Mucosa of descending colon (tissue), 3 donors: ENCODE measurements around the gene ITPKB. TPM values are rescaled to one million over a fixed set of nuclear protein-coding genes. Genes with fewer than 3 reads are reported as not detected.

Experiments
- ATAC-seq: fragments of 200-7000 bp; cut with Tn5 transposase; one replicate; pipeline ENCODE4 v1.9.1; 2020; ENCODE audit warnings: mild to moderate bottlenecking, moderate library complexity
- DNase-seq, 3 donors: peaks; one replicate each; pipeline ENCODE4 v3.0.0-alpha.2; 2020
- H3K36me3 ChIP-seq: fragments of 200-600 bp; one replicate; pipeline ENCODE4 v1.8.0; 2021; ENCODE audit warnings: low read depth, mild to moderate bottlenecking
- H3K4me1 ChIP-seq: fragments of 200-600 bp; one replicate; pipeline ENCODE4 v1.8.0; 2021; ENCODE audit warnings: low read depth, mild to moderate bottlenecking
- H3K4me3 ChIP-seq: fragments of 200-600 bp; one replicate; pipeline ENCODE4 v1.8.0; 2021; ENCODE audit warnings: mild to moderate bottlenecking
- H3K9me3 ChIP-seq: fragments of 200-600 bp; one replicate; pipeline ENCODE4 v1.8.0; 2021; ENCODE audit warnings: mild to moderate bottlenecking
- CTCF ChIP-seq: fragments of 200-600 bp; IDR thresholded peaks from one replicate; pipeline ENCODE4 v1.8.0; 2022; ENCODE audit warnings: antibody characterized with exemption, mild to moderate bottlenecking
- intact Hi-C, 2 donors: fragments of 100-400 bp; cut with DNase I in 1 of 2; cut with micrococcal nuclease in 1 of 2; formaldehyde crosslinking; loops; one replicate each; pipeline versions ENCODE4 v1.11.0 to v1.11.1; 2022; cut with DNase I, micrococcal nuclease
- total RNA-seq, 3 donors: library from RNA; stranded (reverse); fragmentation: NEBNext Ultra II Directional in 2 of 3; extraction: Animal tissue kit (Norgen Biotek cat#: 25700) in 2 of 3; gene quantifications; one replicate each; pipeline versions ENCODE4 v1.2.1 to v1.2.4, GENCODE V29; 2021 to 2023
- donor health status: DM: no; HTN: no; CAD: no; lungs with moderate emphysema.
- donor health status: DM: no; HTN: no; CAD: no.
- donor health status: DM: no; HTN: yes; CAD: no.

The ITPKB gene
- total RNA-seq, 3 donors from 2014 or later = 9.5 to 90.3 (median 11.7) TPM

DNA sequence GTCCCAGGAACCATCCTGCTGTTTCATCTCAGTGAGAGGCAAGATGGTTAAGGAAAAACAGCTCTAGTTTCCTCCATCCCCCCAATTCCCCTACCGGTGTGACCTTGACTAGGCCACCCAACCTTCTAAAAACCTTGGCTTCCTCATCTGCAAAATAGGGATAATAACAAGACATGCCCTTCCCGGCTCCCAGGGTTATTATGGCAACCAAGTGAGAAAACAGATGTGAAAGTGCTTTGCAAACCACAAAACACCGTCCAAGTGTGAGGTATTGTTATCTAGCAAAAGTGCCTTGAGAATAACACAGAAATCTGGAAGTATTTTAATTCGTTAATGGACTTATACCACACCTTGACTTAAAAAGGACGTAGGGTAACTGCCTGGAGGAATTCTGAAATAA lies 62.7 kb downstream of the ITPKB start:
- Histone ChIP-seq H3K36me3 (no peaks in the 10 kb centered on the region), H3K9me3 (no peaks in the 10 kb centered on the region), H3K4me3 (no peak overlapping the region), H3K4me1 (peaks cover 30% of the 10 kb centered on the region)
- TF ChIP-seq CTCF = no peak
- ATAC-seq = no peak
- intact Hi-C loops = no loop called here
- DNase-seq = no peak

DNA sequence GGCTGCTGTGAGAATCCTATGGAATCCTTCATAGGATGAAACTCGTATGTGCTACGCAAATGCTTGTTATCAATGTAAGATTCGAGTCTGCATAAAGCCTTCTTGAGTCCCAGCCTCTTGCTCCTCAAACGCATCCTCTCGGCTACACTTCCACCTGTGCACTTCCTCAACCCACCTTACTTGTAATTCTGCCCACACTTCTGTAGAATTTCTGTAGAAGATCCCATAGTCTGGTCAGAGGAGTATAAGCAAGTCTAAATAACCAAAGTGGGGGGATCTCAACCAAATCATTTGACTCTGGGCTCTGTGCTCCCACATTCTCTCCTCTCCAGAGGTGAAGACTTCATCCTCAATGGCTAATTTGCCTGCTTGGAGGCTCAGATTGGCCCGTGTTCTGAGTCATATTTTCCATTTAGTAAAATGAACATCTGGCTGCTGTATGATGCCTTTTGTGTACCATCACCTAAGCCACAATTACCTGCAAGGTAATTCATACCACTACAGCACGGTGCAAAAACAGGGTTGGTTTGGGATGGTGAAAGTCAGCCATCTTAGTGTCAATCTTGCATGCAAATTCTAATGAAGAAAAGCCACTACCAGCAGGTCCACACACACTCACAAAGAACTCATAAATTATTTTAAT lies 63.2 kb downstream of the ITPKB start:
- DNase-seq (no peak), ATAC-seq (no peak)
- TF ChIP-seq CTCF = no peak
- peaks cover 30% of the 10 kb centered on the region for H3K4me1 ChIP-seq
- intact Hi-C loops = no loop called here
- no peaks in the 10 kb centered on the region for H3K9me3 ChIP-seq
- no peaks in the 10 kb centered on the region for H3K36me3 ChIP-seq
- no peak overlapping the region for H3K4me3 ChIP-seq

DNA sequence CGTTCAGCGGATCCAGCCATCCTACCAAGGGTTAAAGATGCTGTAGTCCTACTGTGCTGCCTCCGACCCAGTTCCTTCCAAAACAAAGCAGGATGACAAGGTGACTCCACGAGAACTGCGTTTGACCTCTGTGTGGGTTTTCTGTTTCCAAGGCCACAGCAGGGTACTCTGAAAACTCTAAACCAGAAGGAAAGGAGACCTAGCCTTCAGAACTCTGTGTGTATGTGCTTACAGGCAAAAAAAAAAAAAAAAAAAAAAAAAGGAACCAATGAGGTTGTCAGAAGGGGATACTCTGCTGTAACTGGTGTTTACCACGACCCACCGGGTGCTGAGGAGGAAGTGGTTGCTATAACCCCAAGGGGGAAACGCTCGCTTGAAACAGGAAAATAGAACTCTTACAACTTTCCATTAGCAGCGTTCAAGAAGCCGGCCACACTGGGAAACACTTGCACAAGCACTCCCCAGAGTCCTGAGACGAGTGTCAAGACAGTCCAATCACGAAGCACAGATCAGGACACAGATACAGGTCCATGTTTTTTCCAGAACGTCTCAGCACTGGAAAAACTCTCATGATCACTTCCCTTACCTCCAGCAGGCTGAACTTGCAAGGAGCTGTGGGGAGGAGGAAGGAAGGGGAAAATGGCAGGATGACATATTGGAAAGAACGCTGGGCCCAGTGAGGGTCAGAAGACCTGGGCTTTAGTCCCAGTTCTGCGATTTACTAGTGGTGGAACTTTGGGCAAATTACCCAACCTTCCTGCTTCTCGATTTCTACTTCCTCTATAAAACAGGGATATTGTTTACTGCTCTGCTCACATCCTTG lies 64.0 kb downstream of the ITPKB start:
- DNase-seq (peak in 2 of 3 donors; percentile 62 to 74), ATAC-seq (peak; percentile 57)
- Histone ChIP-seq H3K9me3 (no peaks in the 10 kb centered on the region), H3K4me1 (peaks cover 24% of the 10 kb centered on the region), H3K36me3 (no peaks in the 10 kb centered on the region), H3K4me3 (no peak overlapping the region)
- intact Hi-C loops = no loop called here
- TF ChIP-seq CTCF = no peak

- Histone ChIP-seq H3K36me3 (no peaks in the 10 kb centered on the region), H3K4me3 (no peak overlapping the region), H3K4me1 (peaks cover 23% of the 10 kb centered on the region), H3K9me3 (no peaks in the 10 kb centered on the region)
- ATAC-seq (peak; percentile 82), DNase-seq (peak in 1 of 3 donors; percentile 29)
- intact Hi-C loops = no loop called here
- TF ChIP-seq CTCF = no peak
Observed at GRCh38 chr1:226672339-226672762, 66.7 kb downstream of the ITPKB start.

GRCh38 chr1:226671277-226671676 lies 67.8 kb downstream of the ITPKB start:
- ATAC-seq (no peak), DNase-seq (no peak)
- no peak overlapping the region for H3K4me3 ChIP-seq
- no peak for TF ChIP-seq CTCF
- H3K36me3 ChIP-seq = no peaks in the 10 kb centered on the region
- intact Hi-C loops = no loop called here
- H3K9me3 ChIP-seq = no peaks in the 10 kb centered on the region
- peaks cover 16% of the 10 kb centered on the region for H3K4me1 ChIP-seq
